ENCODE results near the gene LRP3.
"Not testable (repeated sequence)": the region's sequence is repeated elsewhere in the genome, so short reads cannot be mapped to it uniquely, and the experiment has no call there.

LRP3 gene

GRCh38 chr19:33203529-33203928 is 9.4 kb downstream of the LRP3 start:
- no peak for DNase-seq

DNA sequence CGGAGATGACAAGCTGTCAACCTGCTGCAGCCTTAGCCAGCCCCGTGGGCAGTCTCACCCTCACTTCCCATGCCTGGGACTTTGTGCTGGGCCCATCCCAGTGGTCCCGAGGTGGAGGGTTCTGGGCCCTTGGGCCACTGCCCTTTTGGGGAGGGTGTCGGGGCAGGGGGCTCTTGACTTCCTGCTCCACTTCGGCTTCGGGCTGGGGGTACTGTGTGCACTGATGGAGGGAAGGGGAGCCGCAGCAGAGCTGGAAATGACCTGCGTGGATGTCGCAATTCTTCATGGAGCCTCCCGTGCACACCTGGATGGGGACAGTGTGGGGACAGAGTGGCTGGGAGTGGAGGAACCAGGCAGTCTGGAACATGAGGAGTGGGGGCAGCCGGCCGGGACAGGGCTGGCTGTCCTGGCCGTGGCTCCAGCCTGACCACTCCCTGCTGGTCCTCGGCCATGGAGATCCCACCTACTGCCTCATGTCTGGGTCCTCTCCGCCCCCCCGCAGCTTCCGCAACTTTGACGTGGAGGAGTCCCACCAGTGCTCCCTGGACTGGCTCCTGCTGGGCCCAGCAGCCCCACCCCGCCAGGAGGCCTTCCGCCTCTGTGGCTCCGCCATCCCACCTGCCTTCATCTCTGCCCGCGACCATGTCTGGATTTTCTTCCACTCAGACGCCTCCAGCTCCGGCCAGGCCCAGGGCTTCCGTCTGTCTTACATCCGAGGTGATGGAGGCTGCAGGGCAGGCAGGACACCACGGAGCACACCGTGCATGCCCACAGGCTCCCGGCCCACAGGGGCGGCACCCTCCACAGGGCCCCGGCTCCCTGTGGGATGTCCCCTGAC is 10.2 kb downstream of the LRP3 start:
- DNase-seq: no peak

GRCh38 chr19:33205110-33205509 is 11.0 kb downstream of the LRP3 start:
- DNase-seq: no peak

DNA sequence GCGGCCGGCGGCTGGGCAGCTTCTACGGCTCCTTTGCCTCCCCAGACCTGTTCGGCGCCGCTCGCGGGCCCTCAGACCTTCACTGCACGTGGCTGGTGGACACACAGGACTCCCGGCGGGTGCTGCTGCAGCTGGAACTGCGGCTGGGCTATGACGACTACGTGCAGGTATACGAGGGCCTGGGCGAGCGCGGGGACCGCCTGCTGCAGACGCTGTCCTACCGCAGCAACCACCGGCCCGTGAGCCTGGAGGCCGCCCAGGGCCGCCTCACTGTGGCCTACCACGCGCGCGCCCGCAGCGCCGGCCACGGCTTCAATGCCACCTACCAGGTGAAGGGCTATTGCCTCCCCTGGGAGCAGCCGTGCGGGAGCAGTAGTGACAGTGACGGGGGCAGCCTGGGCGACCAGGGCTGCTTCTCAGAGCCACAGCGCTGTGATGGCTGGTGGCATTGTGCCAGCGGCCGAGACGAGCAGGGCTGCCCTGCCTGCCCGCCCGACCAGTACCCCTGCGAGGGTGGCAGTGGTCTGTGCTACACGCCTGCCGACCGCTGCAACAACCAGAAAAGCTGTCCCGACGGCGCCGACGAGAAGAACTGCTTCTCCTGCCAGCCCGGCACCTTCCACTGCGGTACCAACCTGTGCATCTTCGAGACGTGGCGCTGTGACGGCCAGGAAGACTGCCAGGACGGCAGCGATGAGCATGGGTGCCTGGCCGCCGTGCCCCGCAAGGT is 11.6 kb downstream of the LRP3 start:
- DNase-seq: no peak

DNA sequence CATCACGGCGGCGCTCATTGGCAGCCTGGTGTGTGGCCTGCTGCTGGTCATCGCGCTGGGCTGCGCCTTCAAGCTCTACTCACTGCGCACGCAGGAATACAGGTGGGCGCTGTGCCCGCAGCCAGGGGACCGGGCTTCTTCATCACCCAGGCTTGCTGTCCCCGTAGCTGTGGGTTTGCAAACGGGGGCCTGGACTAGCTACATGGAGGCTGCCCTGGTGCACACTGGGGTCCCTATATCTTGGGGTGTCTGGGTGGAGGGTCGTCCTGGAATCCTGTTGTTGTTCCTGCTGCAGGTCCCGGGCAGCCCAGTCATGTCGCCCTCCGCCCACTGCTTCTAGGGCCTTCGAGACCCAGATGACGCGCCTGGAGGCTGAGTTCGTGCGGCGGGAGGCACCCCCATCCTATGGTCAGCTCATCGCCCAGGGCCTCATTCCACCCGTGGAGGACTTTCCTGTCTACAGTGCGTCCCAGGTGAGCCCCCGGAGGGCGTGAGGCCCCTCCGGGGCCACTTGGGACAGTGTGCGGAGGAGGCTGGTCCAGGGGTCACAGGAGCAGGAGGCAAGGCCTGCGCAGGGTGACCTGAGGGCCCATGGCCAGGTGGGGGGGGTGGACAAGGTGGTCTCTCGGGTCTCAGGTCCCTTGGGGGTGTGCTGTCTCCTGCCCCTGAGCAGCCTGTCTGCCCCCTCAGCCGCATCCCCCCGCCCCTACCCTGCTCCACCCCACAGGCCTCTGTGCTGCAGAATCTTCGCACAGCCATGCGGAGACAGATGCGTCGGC is 12.3 kb downstream of the LRP3 start:
- DNase-seq: no peak

GRCh38 chr19:33207040-33207620 is 13.0 kb downstream of the LRP3 start:
- DNase-seq: no peak

DNA sequence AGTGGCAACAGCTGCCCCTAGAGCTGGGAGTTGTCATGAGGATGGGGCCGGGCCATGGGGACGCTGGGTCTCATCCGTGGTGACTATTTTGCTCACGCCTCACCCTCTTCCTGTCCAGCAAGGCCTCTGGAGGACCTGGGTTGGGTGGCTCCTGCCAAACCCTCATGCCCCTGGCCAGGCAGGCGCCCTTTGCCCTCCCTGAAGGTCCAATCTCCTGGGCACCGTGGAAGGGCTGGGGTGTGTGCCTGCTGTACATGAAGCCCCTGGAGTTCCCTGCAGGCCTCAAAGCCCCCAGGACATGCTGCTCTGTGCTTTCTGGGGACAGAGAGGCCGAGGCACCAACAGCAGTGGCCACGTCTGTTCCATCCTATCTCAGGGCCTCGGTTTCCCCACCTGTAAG is 13.8 kb downstream of the LRP3 start:
- DNase-seq: no peak

GRCh38 chr19:33208371-33208895 is 14.3 kb downstream of the LRP3 start:
- no peak for DNase-seq

DNA sequence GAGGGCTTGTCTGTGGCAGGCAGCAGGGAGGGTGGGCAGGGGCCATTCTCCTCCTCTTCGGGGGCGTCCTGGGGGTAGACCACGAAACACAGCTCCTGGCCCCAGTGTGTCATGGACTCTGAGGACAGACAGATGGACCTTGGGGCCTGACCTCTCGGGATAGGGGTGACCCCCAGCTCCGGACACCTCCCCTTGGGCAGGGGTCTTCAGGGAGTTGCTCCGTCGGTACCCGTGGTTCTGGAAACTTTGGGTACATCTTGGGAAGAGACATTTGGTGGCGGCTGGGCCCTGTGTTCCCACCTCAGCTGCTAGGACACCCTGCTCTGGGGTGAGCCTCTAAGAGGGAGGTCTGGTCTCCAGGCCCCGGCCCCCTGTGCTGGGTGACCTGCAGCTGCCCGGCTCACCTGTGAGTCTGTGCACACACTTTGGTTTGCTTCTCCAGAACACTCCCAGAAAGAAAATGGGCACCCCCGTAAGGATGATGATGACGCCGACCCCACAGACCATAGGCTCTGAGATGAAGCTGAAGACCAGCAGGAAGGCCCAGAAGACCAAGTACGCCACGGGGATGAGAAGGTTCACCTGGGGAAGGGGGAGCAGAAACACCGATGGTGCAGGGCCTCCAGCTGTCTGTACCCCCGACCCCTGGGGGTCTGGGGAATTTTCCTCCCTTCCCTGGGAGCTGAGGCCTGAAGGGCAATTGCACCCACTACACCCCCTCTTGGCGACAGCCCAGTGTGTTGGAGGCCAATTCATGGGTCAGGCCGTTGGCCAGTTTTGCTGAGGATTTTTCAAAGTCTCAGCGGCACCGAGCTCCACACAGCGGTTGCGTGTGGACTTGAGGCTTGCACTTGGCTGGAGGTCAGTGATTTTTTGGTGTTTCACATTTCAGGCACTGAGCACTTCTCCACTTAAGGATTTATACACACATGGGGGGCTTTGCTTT is 15.0 kb downstream of the LRP3 start:
- no peak for DNase-seq

- not testable (repeated sequence) for DNase-seq
Observed at GRCh38 chr19:33209850-33210230, 15.7 kb downstream of the LRP3 start.

GRCh38 chr19:33210266-33210940 is 16.3 kb downstream of the LRP3 start:
- DNase-seq: no peak

GRCh38 chr19:33211794-33212435 is 17.8 kb downstream of the LRP3 start:
- no peak for DNase-seq

GRCh38 chr19:33212436-33213172 is 18.5 kb downstream of the LRP3 start:
- DNase-seq: no peak

DNA sequence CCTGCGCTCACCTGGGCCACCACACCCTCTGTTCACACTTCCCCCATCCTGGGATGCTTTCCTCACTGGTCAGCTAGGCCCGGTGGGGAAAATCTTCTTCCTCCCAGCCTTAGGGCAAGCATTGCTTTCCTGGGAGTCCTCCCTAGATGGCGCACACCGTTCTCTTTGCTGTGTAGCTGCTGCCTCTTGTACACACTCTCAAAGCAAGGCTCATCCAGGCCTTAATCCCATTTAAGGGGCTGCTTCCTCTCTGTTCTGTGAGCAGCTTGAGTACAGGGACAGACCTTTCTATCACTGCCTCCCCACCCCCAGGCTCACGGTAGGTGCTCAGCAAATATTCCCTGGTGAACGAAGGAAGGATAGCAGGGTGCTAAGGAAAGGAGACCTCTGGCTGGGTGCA is 20.5 kb downstream of the LRP3 start:
- DNase-seq: no peak

GRCh38 chr19:33215438-33216197 is 21.5 kb downstream of the LRP3 start:
- no peak for DNase-seq

- DNase-seq: no peak
Observed at GRCh38 chr19:33216198-33216830, 22.2 kb downstream of the LRP3 start.

- DNase-seq: no peak
Observed at GRCh38 chr19:33217881-33218280, 23.8 kb downstream of the LRP3 start.

DNA sequence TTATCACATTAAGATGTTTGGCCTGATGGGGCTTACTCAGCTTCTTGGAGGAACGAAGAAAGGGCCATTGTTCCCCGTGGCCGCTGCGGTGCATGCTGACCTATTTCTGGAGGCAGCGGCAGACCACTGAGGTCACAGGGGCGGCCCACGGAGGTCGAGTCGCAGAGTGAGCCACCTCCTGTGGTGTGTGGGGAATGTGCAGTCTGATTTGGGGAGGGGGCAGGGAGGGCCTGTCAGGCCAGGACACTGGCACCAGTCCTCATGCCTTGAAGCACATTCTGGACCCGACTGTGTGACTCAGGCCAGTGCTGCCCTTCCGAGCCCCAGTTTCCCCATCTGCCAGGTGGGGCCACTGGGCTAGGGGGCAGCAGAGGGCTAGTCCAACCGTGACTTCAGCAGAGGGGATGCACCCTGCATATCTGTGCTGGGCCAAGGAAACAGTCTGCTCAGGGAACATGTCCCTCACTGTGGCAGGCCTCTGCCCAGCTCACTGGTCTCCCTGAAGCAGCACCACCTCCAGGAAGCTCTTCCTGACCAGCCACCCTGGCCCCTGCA is 25.2 kb downstream of the LRP3 start:
- DNase-seq: no peak

Data from activated effector memory CD4-positive, alpha-beta T cell treated with Interleukin-2 at 50 U/mL for 16 hours (primary cell).